ENCODE results near the gene ADGRG6. TPM values are rescaled to one million over a fixed set of nuclear protein-coding genes. Genes with fewer than 3 reads are reported as not detected.

ADGRG6 gene
- total RNA-seq, 4 donors from 2014 or later = 56.6 to 147 (median 69.1) TPM

GRCh38 chr6:142412241-142412640 lies 110.4 kb downstream of the ADGRG6 start:
- peaks cover 7% of the 10 kb centered on the region for H3K4me1 ChIP-seq
- WGBS = 62% methylated on average over 2 of the region's 2 CpGs

GRCh38 chr6:142412658-142413057 lies 110.9 kb downstream of the ADGRG6 start:
- H3K4me3 ChIP-seq = no peak overlapping the region
- whole genome bisulfite sequencing = 66% methylated on average over 2 of the region's 2 CpGs
- peaks cover 7% of the 10 kb centered on the region for H3K4me1 ChIP-seq
- TF ChIP-seq, protein P1, sequence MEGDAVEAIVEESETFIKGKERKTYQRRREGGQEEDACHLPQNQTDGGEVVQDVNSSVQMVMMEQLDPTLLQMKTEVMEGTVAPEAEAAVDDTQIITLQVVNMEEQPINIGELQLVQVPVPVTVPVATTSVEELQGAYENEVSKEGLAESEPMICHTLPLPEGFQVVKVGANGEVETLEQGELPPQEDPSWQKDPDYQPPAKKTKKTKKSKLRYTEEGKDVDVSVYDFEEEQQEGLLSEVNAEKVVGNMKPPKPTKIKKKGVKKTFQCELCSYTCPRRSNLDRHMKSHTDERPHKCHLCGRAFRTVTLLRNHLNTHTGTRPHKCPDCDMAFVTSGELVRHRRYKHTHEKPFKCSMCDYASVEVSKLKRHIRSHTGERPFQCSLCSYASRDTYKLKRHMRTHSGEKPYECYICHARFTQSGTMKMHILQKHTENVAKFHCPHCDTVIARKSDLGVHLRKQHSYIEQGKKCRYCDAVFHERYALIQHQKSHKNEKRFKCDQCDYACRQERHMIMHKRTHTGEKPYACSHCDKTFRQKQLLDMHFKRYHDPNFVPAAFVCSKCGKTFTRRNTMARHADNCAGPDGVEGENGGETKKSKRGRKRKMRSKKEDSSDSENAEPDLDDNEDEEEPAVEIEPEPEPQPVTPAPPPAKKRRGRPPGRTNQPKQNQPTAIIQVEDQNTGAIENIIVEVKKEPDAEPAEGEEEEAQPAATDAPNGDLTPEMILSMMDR (IDR thresholded peaks at IDR 0.05) = no peak
- TF ChIP-seq POLR2AphosphoS5 (IDR thresholded peaks at IDR 0.05) = no peak
- TF ChIP-seq EP300 (IDR thresholded peaks at IDR 0.05) = no peak
- no peak for TF ChIP-seq POLR2A (IDR thresholded peaks at IDR 0.05)
- no peaks in the 10 kb centered on the region for H3K36me3 ChIP-seq
- DNase-seq (ENCODE audit: low spot score in 2 of 2) = no peak
- H3K27ac ChIP-seq = no peak overlapping the region
- H3K27me3 ChIP-seq = no peaks in the 10 kb centered on the region
- no peaks in the 10 kb centered on the region for H3K9me3 ChIP-seq

More at GRCh38 chr6:142412241-142412640, 110.4 kb downstream of the ADGRG6 start:
- H3K36me3 ChIP-seq = no peaks in the 10 kb centered on the region
- no peaks in the 10 kb centered on the region for H3K27me3 ChIP-seq
- no peaks in the 10 kb centered on the region for H3K9me3 ChIP-seq
- TF ChIP-seq POLR2A (IDR thresholded peaks at IDR 0.05) (no peak), POLR2AphosphoS5 (IDR thresholded peaks at IDR 0.05) (no peak), EP300 (IDR thresholded peaks at IDR 0.05) (no peak)
- TF ChIP-seq, protein P1 (IDR thresholded peaks at IDR 0.05) = no peak
- no peak for DNase-seq (ENCODE audit: low spot score in 2 of 2)
- H3K27ac ChIP-seq = no peak overlapping the region
- H3K4me3 ChIP-seq = no peak overlapping the region

DNA sequence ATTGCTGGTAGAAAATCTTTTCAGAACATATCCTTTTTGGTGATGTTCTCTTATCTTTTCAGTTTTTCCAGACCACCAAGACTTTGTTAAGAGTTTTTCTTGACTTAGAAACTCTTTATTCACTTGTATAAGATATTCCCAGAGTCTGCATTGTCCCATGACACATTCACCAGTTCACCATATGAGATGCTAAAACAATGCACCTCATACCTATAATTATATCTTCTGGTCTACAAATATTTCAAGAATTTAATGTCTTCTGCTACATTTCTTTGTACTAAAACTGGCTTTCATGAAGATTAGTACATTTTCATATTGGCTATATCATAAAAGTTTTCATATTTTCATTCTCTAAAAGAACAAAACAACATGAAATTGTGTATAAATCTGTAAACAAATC lies 111.3 kb downstream of the ADGRG6 start:
- no peaks in the 10 kb centered on the region for H3K27me3 ChIP-seq
- TF ChIP-seq EP300 (IDR thresholded peaks at IDR 0.05) = no peak
- no peak for TF ChIP-seq POLR2AphosphoS5 (IDR thresholded peaks at IDR 0.05)
- TF ChIP-seq POLR2A (IDR thresholded peaks at IDR 0.05) = no peak
- TF ChIP-seq, protein P1 (IDR thresholded peaks at IDR 0.05) = no peak
- no peak for DNase-seq (ENCODE audit: low spot score in 2 of 2)
- no peaks in the 10 kb centered on the region for H3K36me3 ChIP-seq
- no peak overlapping the region for H3K27ac ChIP-seq
- H3K4me3 ChIP-seq = no peak overlapping the region
- peaks cover 7% of the 10 kb centered on the region for H3K4me1 ChIP-seq
- H3K9me3 ChIP-seq = no peaks in the 10 kb centered on the region

GRCh38 chr6:142414462-142415250 lies 112.8 kb downstream of the ADGRG6 start:
- DNase-seq (ENCODE audit: low spot score in 2 of 2) = no peak
- Histone ChIP-seq H3K9me3 (no peaks in the 10 kb centered on the region), H3K27ac (no peak overlapping the region), H3K4me1 (peaks cover 7% of the 10 kb centered on the region), H3K36me3 (no peaks in the 10 kb centered on the region), H3K27me3 (no peaks in the 10 kb centered on the region), H3K4me3 (no peak overlapping the region)
- TF ChIP-seq POLR2A (IDR thresholded peaks at IDR 0.05) = no peak
- no peak for TF ChIP-seq POLR2AphosphoS5 (IDR thresholded peaks at IDR 0.05)
- TF ChIP-seq EP300 (IDR thresholded peaks at IDR 0.05) = no peak
- 81% methylated on average over 8 of the region's 8 CpGs for WGBS

DNA sequence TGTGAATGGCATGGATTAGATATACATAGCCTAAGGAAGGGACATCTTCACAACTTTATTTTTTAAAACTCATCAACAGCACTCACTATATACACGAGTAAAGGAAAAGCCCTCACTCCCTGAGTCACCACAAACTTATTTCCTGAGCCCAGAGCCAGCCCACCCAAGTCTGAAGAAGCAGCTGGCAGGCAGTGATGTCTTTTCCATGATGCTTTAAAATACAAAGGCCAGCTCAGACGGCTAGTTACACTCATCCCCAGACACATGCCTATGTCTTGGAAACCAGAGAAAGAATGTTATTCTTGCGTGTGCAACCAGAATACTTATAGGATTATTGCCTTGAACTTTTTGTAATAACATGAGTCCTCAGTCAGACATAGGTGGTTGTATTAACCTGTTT lies 114.4 kb downstream of the ADGRG6 start:
- no peak for TF ChIP-seq POLR2AphosphoS5 (IDR thresholded peaks at IDR 0.05)
- TF ChIP-seq EP300 (IDR thresholded peaks at IDR 0.05) = no peak
- Histone ChIP-seq H3K9me3 (no peaks in the 10 kb centered on the region), H3K27ac (no peak overlapping the region), H3K36me3 (peaks cover 3% of the 10 kb centered on the region), H3K27me3 (no peaks in the 10 kb centered on the region), H3K4me1 (peaks cover 7% of the 10 kb centered on the region), H3K4me3 (no peak overlapping the region)
- no peak for DNase-seq (ENCODE audit: low spot score in 2 of 2)
- WGBS = 61% methylated on average over 3 of the region's 3 CpGs

DNA sequence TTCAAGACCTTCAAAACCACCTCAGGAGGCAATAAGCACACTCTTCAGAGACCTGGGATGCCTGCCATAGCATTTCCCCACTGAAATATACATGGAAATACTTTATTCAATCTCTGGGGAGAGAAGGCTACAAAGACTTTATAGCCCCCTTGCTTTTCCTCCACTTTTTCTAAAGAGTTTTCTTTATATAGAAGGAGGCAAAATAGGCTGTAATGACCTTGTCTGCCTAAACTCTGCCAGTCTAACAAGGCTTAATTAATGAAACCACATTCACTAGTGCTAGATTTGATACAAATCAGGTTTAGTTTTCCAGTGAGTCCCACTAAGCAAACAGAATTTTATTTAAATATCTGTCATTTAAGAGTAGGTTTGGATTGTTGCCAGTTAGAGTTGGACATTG lies 114.9 kb downstream of the ADGRG6 start:
- no peak for DNase-seq (ENCODE audit: low spot score in 2 of 2)
- TF ChIP-seq POLR2AphosphoS5 (IDR thresholded peaks at IDR 0.05) = no peak
- TF ChIP-seq POLR2A (IDR thresholded peaks at IDR 0.05) = no peak
- TF ChIP-seq, protein P1 (IDR thresholded peaks at IDR 0.05) = no peak
- TF ChIP-seq EP300 (IDR thresholded peaks at IDR 0.05) = no peak
- no peaks in the 10 kb centered on the region for H3K9me3 ChIP-seq

More for the DNA sequence above, 114.9 kb downstream of the ADGRG6 start:
- H3K36me3 ChIP-seq = peaks cover 3% of the 10 kb centered on the region
- H3K4me3 ChIP-seq = no peak overlapping the region
- H3K4me1 ChIP-seq = peaks cover 7% of the 10 kb centered on the region
- H3K27ac ChIP-seq = no peak overlapping the region
- H3K27me3 ChIP-seq = no peaks in the 10 kb centered on the region

All from suprapubic skin (tissue), 4 donors.